Endothelial cell of umbilical vein (primary cell): ENCODE data around the gene MEA1. TPM values are rescaled to one million over a fixed set of nuclear protein-coding genes. Genes with fewer than 3 reads are reported as not detected.

Experiments used
- BruUV-seq: library from RNA; stranded (reverse); fragments of 400-500 nt; replicated peaks from 2 replicates; lab custom pipeline; 2021; lab: Mats Ljungman, UMichigan
- CTCF ChIA-PET: fragments of 300-600, 350-600 bp; sonication (Branson Sonifier 250); formaldehyde crosslinking; loops from one replicate; lab custom pipeline; 2021; ENCODE audit warnings: antibody characterized with exemption, inconsistent platforms; lab: Charles Lee
- POLR2A ChIA-PET: fragments of 300-600, 350-600 bp; sonication (Branson Sonifier 250); formaldehyde crosslinking; loops from one replicate; lab custom pipeline; 2021; ENCODE audit warnings: antibody characterized with exemption, inconsistent platforms; lab: Charles Lee
- DNase-seq: peaks from one replicate; pipeline ENCODE4 v3.0.0-alpha.2; 2011; ENCODE audit warnings: low read depth, low spot score
- FAIRE-seq: peaks from 2 replicates; lab custom pipeline; 2011; peaks lifted over from hg19 to GRCh38; lab: Jason Lieb, UNC
- H2AFZ ChIP-seq: 2 replicates; pipeline ENCODE4 v1.6.0; 2012; ENCODE audit warnings: low read depth, low read length, control low read depth, inconsistent platforms
- H3K27ac ChIP-seq: 2 replicates; pipeline ENCODE4 v1.5.1; 2011; ENCODE audit warnings: low read depth, mild to moderate bottlenecking, control low read depth, low read length, moderate library complexity; ENCODE audit not compliant: insufficient read depth
- H3K27me3 ChIP-seq, 2 experiments: 2 replicates each; pipeline versions ENCODE4 v1.6.0 to v1.6.1; 2011; ENCODE audit warnings: low read length in 2 of 2, mixed read lengths in 1 of 2; ENCODE audit not compliant: control insufficient read depth in 2 of 2, insufficient read depth in 2 of 2
- H3K36me3 ChIP-seq, 2 experiments: 2 replicates in 1 of 2; 3 replicates in 1 of 2; pipeline ENCODE4 v1.5.1; 2011; ENCODE audit warnings: low read length in 2 of 2, mild to moderate bottlenecking in 1 of 2, moderate library complexity in 1 of 2; ENCODE audit not compliant: control insufficient read depth in 2 of 2, insufficient read depth in 2 of 2; ENCODE audit errors: extremely low read depth in 1 of 2
- H3K4me1 ChIP-seq: 3 replicates; pipeline ENCODE4 v1.5.1; 2011; ENCODE audit warnings: mild to moderate bottlenecking, low read length; ENCODE audit not compliant: control insufficient read depth, insufficient read depth; ENCODE audit errors: extremely low read depth
- H3K4me2 ChIP-seq: 2 replicates; pipeline ENCODE4 v1.6.1; 2011; ENCODE audit warnings: low read length, control low read depth, mixed read lengths; ENCODE audit not compliant: insufficient read depth
- H3K4me3 ChIP-seq, 3 experiments: fragments of 200-600 bp in 1 of 3; sonication (generic), shearing (Covaris generic) in 1 of 3; replicated peaks in 1 of 3; 2 replicates each; pipeline ENCODE4 v1.5.1; 2011 to 2016; ENCODE audit warnings: control low read depth in 3 of 3, low read length in 3 of 3, mild to moderate bottlenecking in 2 of 3, inconsistent platforms in 1 of 3, low read depth in 1 of 3, moderate library complexity in 1 of 3; ENCODE audit not compliant: insufficient read depth in 1 of 3
- H3K79me2 ChIP-seq: 2 replicates; pipeline ENCODE4 v1.6.0; 2012; ENCODE audit warnings: low read length, inconsistent platforms; ENCODE audit not compliant: control insufficient read depth, insufficient read depth
- H3K9ac ChIP-seq: replicated peaks from 2 replicates; pipeline ENCODE3; 2011; ENCODE audit warnings: low read length, control low read depth; ENCODE audit not compliant: insufficient read depth; ENCODE audit errors: extremely low read depth
- H3K9me1 ChIP-seq: replicated peaks from 3 replicates; pipeline ENCODE4 v1.6.0; 2011; ENCODE audit warnings: mild to moderate bottlenecking, low read length; ENCODE audit not compliant: control insufficient read depth, insufficient read depth; ENCODE audit errors: extremely low read depth
- H3K9me3 ChIP-seq: replicated peaks from 2 replicates; pipeline ENCODE4 v1.5.1; 2012; ENCODE audit warnings: low read length, inconsistent platforms; ENCODE audit not compliant: control insufficient read depth, insufficient read depth
- H4K20me1 ChIP-seq: replicated peaks from 2 replicates; pipeline ENCODE3; 2011; ENCODE audit warnings: mild to moderate bottlenecking, low read length; ENCODE audit not compliant: control insufficient read depth, insufficient read depth; ENCODE audit errors: extremely low read depth
- EZH2 ChIP-seq: IDR thresholded peaks from 2 replicates; pipeline ENCODE4 v1.6.1; 2012; ENCODE audit warnings: borderline replicate concordance, low read depth, mild to moderate bottlenecking, moderate library complexity, low read length, inconsistent platforms; ENCODE audit not compliant: severe bottlenecking
- FOS ChIP-seq: IDR thresholded peaks from 2 replicates; pipeline ENCODE4 v1.6.1; 2011; ENCODE audit warnings: mild to moderate bottlenecking, low read length, moderate library complexity, borderline replicate concordance; ENCODE audit not compliant: insufficient read depth
- GATA2 ChIP-seq: IDR thresholded peaks from 2 replicates; pipeline ENCODE4 v1.7.0; 2011; ENCODE audit warnings: low read depth, mild to moderate bottlenecking, moderate library complexity, mixed read lengths, low read length; ENCODE audit not compliant: insufficient read length, insufficient read depth
- JUN ChIP-seq: IDR thresholded peaks from 2 replicates; pipeline ENCODE4 v1.6.1; 2011; ENCODE audit warnings: borderline replicate concordance, low read depth; ENCODE audit not compliant: insufficient read length, insufficient read depth
- MYC ChIP-seq: IDR thresholded peaks from one replicate; pipeline ENCODE4 v1.6.1; 2011; ENCODE audit warnings: mild to moderate bottlenecking, low read depth, low read length
- POLR2A ChIP-seq: IDR thresholded peaks from 2 replicates; pipeline ENCODE4 v1.6.1; 2012; ENCODE audit warnings: low read depth, mild to moderate bottlenecking, control low read depth, low read length
- POLR2AphosphoS5 ChIP-seq: IDR thresholded peaks from 2 replicates; pipeline ENCODE4 v1.6.1; 2012; ENCODE audit warnings: low read depth, mild to moderate bottlenecking, control low read depth, low read length, moderate library complexity; ENCODE audit not compliant: insufficient read depth
- dilution Hi-C: fragments of 300-500 bp; cut with MboI; formaldehyde crosslinking; loops from one replicate; pipeline ENCODE4 v1.15.0; 2019; ENCODE audit warnings: low sequenced_read_pairs; ENCODE audit not compliant: extremely low pct_ligation_motif_present
- intact Hi-C: fragments of 100-400 bp; cut with micrococcal nuclease; formaldehyde crosslinking; loops from one replicate; pipeline ENCODE4 v1.10.0; 2022
- polyA plus RNA-seq, 4 experiments: library from polyadenylated mRNA; depleted of rRNA in 3 of 4; stranded (reverse) in 3 of 4; unstranded in 1 of 4; fragments of >200 nt; gene quantifications; 2 replicates each; pipeline versions ENCODE4 v1.2.1 to v1.2.3, GENCODE V29; 2011 to 2012; ENCODE audit warnings: missing spikeins in 1 of 4
- total RNA-seq: library from RNA; stranded (reverse); gene quantifications from 2 replicates; pipeline ENCODE4 v1.2.3, GENCODE V29; 2021
- TF ChIP-seq, protein P1 (sequence below), 2 donors: IDR thresholded peaks; 1 replicate in 1 of 2; 2 replicates in 1 of 2; pipeline ENCODE4 v1.5.1; 2011; ENCODE audit warnings: low read length in 2 of 2, mild to moderate bottlenecking in 2 of 2, moderate library complexity in 2 of 2, control low read depth in 1 of 2, inconsistent platforms in 1 of 2, low read depth in 1 of 2; ENCODE audit not compliant: insufficient read depth in 1 of 2; ENCODE audit errors: extremely low read depth in 1 of 2
- TF ChIP-seq, protein P2 (sequence below): IDR thresholded peaks from 2 replicates; pipeline ENCODE4 v1.6.1; 2011; ENCODE audit not compliant: insufficient read depth, insufficient read length

Gene MEA1
- total and polyA plus RNA-seq, 2 donors (not counting 3 experiments of a cell fraction or from before 2014, with no cell fraction given), result 62.5 to 69.5 TPM

DNA sequence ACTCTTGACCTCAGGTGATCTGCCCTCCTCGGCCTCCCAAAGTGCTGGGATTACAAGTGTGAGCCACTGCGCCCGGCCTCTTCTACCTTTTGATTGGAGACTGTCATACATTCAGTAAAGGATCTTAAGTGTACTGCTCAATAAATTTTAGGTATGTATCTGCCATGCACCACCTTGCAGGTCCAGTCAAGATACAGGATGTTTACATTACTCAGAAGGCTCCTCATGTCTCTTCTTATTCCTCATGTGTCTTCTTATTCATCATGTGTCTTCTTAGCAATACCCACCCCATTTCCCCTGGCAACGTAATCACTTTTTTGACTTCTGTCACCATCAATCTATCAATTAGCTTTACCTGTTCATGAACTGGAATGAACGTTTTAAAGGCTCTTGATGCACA lies 7.9 kb downstream of the MEA1 start:
- H3K9me3 ChIP-seq, result no peaks in the 10 kb centered on the region
- H3K9ac ChIP-seq, result no peak overlapping the region
- dilution Hi-C loops (no loop called here), intact Hi-C loops (loop anchor here (5.0 kb wide), 1 partner anchor 121 kb away; no protein-coding TSS in a partner anchor)
- H3K4me2 ChIP-seq, result no peak overlapping the region
- DNase-seq (no peak), FAIRE-seq (no peak)
- no peaks in the 10 kb centered on the region for H3K9me1 ChIP-seq
- no peaks in the 10 kb centered on the region for H4K20me1 ChIP-seq
- no peaks in the 10 kb centered on the region for H3K4me1 ChIP-seq
- no peaks in the 10 kb centered on the region for H3K27me3 ChIP-seq
- BruUV-seq, result no TSS peak
- POLR2A ChIA-PET, result no interaction called here
- H3K79me2 ChIP-seq, result no peaks in the 10 kb centered on the region
- H3K4me3 ChIP-seq, result no peak overlapping the region
- TF ChIP-seq FOS (no peak), POLR2A (no peak), EZH2 (no peak), JUN (no peak), POLR2AphosphoS5 (no peak), MYC (no peak), GATA2 (no peak)
- TF ChIP-seq, protein P1, sequence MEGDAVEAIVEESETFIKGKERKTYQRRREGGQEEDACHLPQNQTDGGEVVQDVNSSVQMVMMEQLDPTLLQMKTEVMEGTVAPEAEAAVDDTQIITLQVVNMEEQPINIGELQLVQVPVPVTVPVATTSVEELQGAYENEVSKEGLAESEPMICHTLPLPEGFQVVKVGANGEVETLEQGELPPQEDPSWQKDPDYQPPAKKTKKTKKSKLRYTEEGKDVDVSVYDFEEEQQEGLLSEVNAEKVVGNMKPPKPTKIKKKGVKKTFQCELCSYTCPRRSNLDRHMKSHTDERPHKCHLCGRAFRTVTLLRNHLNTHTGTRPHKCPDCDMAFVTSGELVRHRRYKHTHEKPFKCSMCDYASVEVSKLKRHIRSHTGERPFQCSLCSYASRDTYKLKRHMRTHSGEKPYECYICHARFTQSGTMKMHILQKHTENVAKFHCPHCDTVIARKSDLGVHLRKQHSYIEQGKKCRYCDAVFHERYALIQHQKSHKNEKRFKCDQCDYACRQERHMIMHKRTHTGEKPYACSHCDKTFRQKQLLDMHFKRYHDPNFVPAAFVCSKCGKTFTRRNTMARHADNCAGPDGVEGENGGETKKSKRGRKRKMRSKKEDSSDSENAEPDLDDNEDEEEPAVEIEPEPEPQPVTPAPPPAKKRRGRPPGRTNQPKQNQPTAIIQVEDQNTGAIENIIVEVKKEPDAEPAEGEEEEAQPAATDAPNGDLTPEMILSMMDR (IDR thresholded peaks at IDR 0.05; ENCODE audit: extremely low read depth in 1 of 2, insufficient read depth in 1 of 2, low read depth in 1 of 2, low read length in 2 of 2), result no peak
- TF ChIP-seq, protein P2, sequence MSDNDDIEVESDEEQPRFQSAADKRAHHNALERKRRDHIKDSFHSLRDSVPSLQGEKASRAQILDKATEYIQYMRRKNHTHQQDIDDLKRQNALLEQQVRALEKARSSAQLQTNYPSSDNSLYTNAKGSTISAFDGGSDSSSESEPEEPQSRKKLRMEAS, result no peak
- H3K36me3 ChIP-seq, result peaks cover 11 to 20% of the 10 kb centered on the region in 2 experiments
- CTCF ChIA-PET, result interaction anchor here (1.0 to 1.9 kb wide), 3 partner anchors 31 to 138 kb away, joined by 3 to 8 read pairs (median 3); no protein-coding TSS in a partner anchor
- H2AFZ ChIP-seq, result no peak overlapping the region
- no peak overlapping the region for H3K27ac ChIP-seq
